OCI-LY7 (cell line): ENCODE measurements around the gene MT1A. TPM values are rescaled to one million over a fixed set of nuclear protein-coding genes. Genes with fewer than 3 reads are reported as not detected.

Experiments used
- BruUV-seq: library from RNA; stranded (reverse); fragments of 400-500 nt; replicated peaks from 2 replicates; lab custom pipeline; 2021; lab: Mats Ljungman, UMichigan
- CTCF ChIA-PET: fragments of 300-600 bp; sonication (Branson Sonifier 250); formaldehyde crosslinking; loops from one replicate; lab custom pipeline; 2022; ENCODE audit warnings: antibody characterized with exemption; ENCODE audit not compliant: unreplicated experiment; lab: Charles Lee
- POLR2A ChIA-PET: fragments of 300-600 bp; sonication (Branson Sonifier 250); formaldehyde crosslinking; loops from one replicate; lab custom pipeline; 2022; ENCODE audit warnings: antibody characterized with exemption; lab: Charles Lee
- DNase-seq: peaks from one replicate; pipeline ENCODE4 v3.0.0-alpha.2; 2015; ENCODE audit warnings: low spot score
- H2AFZ ChIP-seq: fragments of 200-600 bp; sonication (generic), shearing (Covaris generic); 2 replicates; pipeline ENCODE4 v1.6.1; 2014; ENCODE audit warnings: mild to moderate bottlenecking, antibody characterized with exemption, low read length, moderate library complexity
- H3K27ac ChIP-seq: fragments of 200-600 bp; sonication (generic); 2 replicates; pipeline ENCODE4 v1.5.1; 2014; ENCODE audit warnings: mixed run types, low read depth, mild to moderate bottlenecking, moderate library complexity, low read length, inconsistent platforms; ENCODE audit not compliant: poor library complexity, severe bottlenecking
- H3K36me3 ChIP-seq: fragments of 200-600 bp; sonication (generic); 2 replicates; pipeline ENCODE4 v1.6.1; 2014; ENCODE audit warnings: mild to moderate bottlenecking, antibody characterized with exemption, low read length, moderate library complexity, mixed read lengths; ENCODE audit not compliant: insufficient read depth
- H3K4me1 ChIP-seq: fragments of 200-600 bp; sonication (generic); 2 replicates; pipeline ENCODE4 v1.5.1; 2014; ENCODE audit warnings: mild to moderate bottlenecking, low read length; ENCODE audit not compliant: insufficient read depth, poor library complexity, severe bottlenecking
- H3K4me2 ChIP-seq: fragments of 200-600 bp; sonication (generic); 2 replicates; pipeline ENCODE4 v1.6.1; 2014; ENCODE audit warnings: mild to moderate bottlenecking, low read length
- H3K4me3 ChIP-seq: fragments of 200-600 bp; sonication (generic); 2 replicates; pipeline ENCODE4 v1.5.1; 2014; ENCODE audit warnings: mild to moderate bottlenecking, low read depth, low read length; ENCODE audit not compliant: poor library complexity, severe bottlenecking
- H3K79me2 ChIP-seq: fragments of 200-600 bp; sonication (generic); 2 replicates; pipeline ENCODE4 v1.6.1; 2016; ENCODE audit warnings: low read depth, mild to moderate bottlenecking, low read length, moderate library complexity, mixed read lengths; ENCODE audit not compliant: insufficient read depth
- H3K9me2 ChIP-seq: fragments of 200-600 bp; sonication (generic); 2 replicates; pipeline ENCODE4 v1.6.1; 2016; ENCODE audit warnings: mild to moderate bottlenecking, low read length, mixed read lengths; ENCODE audit not compliant: insufficient read depth
- H3K9me3 ChIP-seq: fragments of 200-600 bp; sonication (generic); 2 replicates; pipeline ENCODE4 v1.6.1; 2014; ENCODE audit warnings: mild to moderate bottlenecking, mixed run types, low read length, mixed read lengths
- H4K20me1 ChIP-seq: fragments of 200-600 bp; sonication (generic); 2 replicates; pipeline ENCODE4 v1.6.1; 2014; ENCODE audit warnings: mild to moderate bottlenecking, antibody characterized with exemption, low read length, moderate library complexity, mixed read lengths; ENCODE audit not compliant: insufficient read depth
- EZH2phosphoT487 ChIP-seq: fragments of 200-600 bp; sonication (generic); IDR thresholded peaks from 2 replicates; pipeline ENCODE4 v1.6.1; 2018; ENCODE audit warnings: low read depth, borderline replicate concordance, mild to moderate bottlenecking, mixed run types, antibody characterized with exemption, low read length, moderate library complexity, mixed read lengths
- intact Hi-C: fragments of 100-400 bp; cut with micrococcal nuclease; formaldehyde crosslinking; loops from one replicate; pipeline ENCODE4 v1.10.0; 2022; ENCODE audit not compliant: unreplicated experiment
- total RNA-seq, 2 experiments: library from RNA; depleted of rRNA in 1 of 2; stranded (reverse); fragments of >200 nt in 1 of 2; shearing (Covaris generic) in 1 of 2; gene quantifications; 2 replicates each; pipeline ENCODE4 v1.2.3, GENCODE V29; 2014 to 2022
- TF ChIP-seq, protein P1 (sequence below): fragments of 200-600 bp; sonication (generic); conservative IDR thresholded peaks from 2 replicates; pipeline ENCODE4 v1.5.1; 2014; ENCODE audit warnings: mild to moderate bottlenecking, antibody characterized with exemption, low read length, moderate library complexity, mixed read lengths

The MT1A gene
- total RNA-seq, 2 experiments from 2014 or later, result not detected

DNA sequence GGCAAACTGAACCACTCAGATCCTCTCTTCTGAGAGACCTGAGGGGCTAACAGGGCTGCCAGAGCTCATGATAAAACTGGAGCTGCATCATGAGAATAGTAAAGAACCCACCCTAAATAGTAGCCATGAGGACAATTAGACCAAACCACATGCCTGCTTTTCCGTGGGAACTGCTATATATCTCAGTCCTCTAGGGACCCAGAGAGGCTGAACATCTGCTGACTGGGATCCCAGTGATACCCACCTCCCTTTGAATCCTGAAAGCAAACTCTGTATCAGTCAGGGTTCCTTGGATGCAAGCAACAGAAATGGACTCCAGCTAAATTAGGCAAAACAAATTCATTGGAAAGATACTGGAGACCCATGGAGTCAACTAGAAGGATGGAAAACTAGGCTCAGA is 50.3 kb downstream of the MT1A start:
- no peak for TF ChIP-seq EZH2phosphoT487
- TF ChIP-seq, protein P1, sequence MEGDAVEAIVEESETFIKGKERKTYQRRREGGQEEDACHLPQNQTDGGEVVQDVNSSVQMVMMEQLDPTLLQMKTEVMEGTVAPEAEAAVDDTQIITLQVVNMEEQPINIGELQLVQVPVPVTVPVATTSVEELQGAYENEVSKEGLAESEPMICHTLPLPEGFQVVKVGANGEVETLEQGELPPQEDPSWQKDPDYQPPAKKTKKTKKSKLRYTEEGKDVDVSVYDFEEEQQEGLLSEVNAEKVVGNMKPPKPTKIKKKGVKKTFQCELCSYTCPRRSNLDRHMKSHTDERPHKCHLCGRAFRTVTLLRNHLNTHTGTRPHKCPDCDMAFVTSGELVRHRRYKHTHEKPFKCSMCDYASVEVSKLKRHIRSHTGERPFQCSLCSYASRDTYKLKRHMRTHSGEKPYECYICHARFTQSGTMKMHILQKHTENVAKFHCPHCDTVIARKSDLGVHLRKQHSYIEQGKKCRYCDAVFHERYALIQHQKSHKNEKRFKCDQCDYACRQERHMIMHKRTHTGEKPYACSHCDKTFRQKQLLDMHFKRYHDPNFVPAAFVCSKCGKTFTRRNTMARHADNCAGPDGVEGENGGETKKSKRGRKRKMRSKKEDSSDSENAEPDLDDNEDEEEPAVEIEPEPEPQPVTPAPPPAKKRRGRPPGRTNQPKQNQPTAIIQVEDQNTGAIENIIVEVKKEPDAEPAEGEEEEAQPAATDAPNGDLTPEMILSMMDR, result no peak
- intact Hi-C loops, result no loop called here
- no peaks in the 10 kb centered on the region for H3K36me3 ChIP-seq
- CTCF ChIA-PET, result no interaction called here
- no peaks in the 10 kb centered on the region for H4K20me1 ChIP-seq
- no peak overlapping the region for H3K27ac ChIP-seq
- H3K9me2 ChIP-seq, result no peaks in the 10 kb centered on the region
- peaks cover 8% of the 10 kb centered on the region for H3K4me1 ChIP-seq
- H2AFZ ChIP-seq, result no peak overlapping the region
- POLR2A ChIA-PET, result interaction anchor here (0.7 kb wide), 1 partner anchor 13 kb away, joined by 3 read pairs; no protein-coding TSS in a partner anchor
- H3K79me2 ChIP-seq, result no peaks in the 10 kb centered on the region
- no TSS peak for BruUV-seq
- DNase-seq, result no peak
- H3K4me3 ChIP-seq, result no peak overlapping the region
- no peaks in the 10 kb centered on the region for H3K9me3 ChIP-seq
- H3K4me2 ChIP-seq, result no peak overlapping the region

DNA sequence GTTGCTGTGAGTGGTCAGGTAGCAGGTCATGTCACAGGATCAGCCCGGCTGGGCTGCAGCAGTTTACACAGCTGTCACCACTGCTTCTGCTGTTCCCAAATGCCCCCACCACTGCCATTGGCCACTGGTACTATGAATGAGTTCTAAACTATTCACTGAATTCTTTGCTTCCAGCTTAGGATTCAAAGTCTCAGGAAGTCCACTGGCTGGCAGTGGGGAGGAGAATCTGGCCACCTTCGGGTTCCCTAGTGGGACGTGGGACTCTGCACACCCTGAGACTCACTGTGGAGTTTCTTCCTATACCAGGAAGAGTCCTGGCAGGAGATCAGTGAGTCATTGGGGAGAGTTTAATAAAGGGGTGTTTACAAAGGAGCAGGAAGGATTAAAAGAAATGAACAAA is 50.7 kb downstream of the MT1A start:
- TF ChIP-seq, protein P1, result no peak
- no peak for TF ChIP-seq EZH2phosphoT487
- DNase-seq, result no peak
- CTCF ChIA-PET, result no interaction called here
- POLR2A ChIA-PET, result interaction anchor here (0.7 kb wide), 1 partner anchor 13 kb away, joined by 3 read pairs; no protein-coding TSS in a partner anchor
- H3K36me3 ChIP-seq, result no peaks in the 10 kb centered on the region
- intact Hi-C loops, result no loop called here
- H3K9me2 ChIP-seq, result no peaks in the 10 kb centered on the region
- no peak overlapping the region for H3K27ac ChIP-seq
- no peak overlapping the region for H3K4me3 ChIP-seq
- no peaks in the 10 kb centered on the region for H3K9me3 ChIP-seq
- no peaks in the 10 kb centered on the region for H4K20me1 ChIP-seq
- H3K4me2 ChIP-seq, result no peak overlapping the region
- peaks cover 8% of the 10 kb centered on the region for H3K4me1 ChIP-seq
- H3K79me2 ChIP-seq, result no peaks in the 10 kb centered on the region
- H2AFZ ChIP-seq, result no peak overlapping the region
- BruUV-seq, result no TSS peak

Other genes starting within 250 kb of the MT1A start
- gene AMFR, start 213.1 kb upstream of the MT1A start, total RNA-seq (2014; rRNA removed; shearing (Covaris generic)), result 87.7 and 108 TPM in 2 replicates
- 101 and 105 TPM in 2 replicates for gene AMFR, start 213.1 kb upstream of the MT1A start, total RNA-seq (2022)
- gene NUDT21, start 187.3 kb upstream of the MT1A start, total RNA-seq (2014; rRNA removed; shearing (Covaris generic)), result 123 and 229 TPM in 2 replicates
- 270 and 273 TPM in 2 replicates for gene NUDT21, start 187.3 kb upstream of the MT1A start, total RNA-seq (2022)
- gene OGFOD1, start 187.1 kb upstream of the MT1A start, total RNA-seq (2014; rRNA removed; shearing (Covaris generic)), result 35.1 and 78.7 TPM in 2 replicates
- gene OGFOD1, start 187.1 kb upstream of the MT1A start, total RNA-seq (2022), result 45.3 and 56.8 TPM in 2 replicates
- 13.9 and 15.3 TPM in 2 replicates for gene BBS2, start 118.6 kb upstream of the MT1A start, total RNA-seq (2014; rRNA removed; shearing (Covaris generic))
- 14.1 and 18.3 TPM in 2 replicates for gene BBS2, start 118.6 kb upstream of the MT1A start, total RNA-seq (2022)
- gene MT4, start 73.6 kb upstream of the MT1A start, total RNA-seq (2014; rRNA removed; shearing (Covaris generic)), result not detected in 2 replicates
- not detected in 2 replicates for gene MT4, start 73.6 kb upstream of the MT1A start, total RNA-seq (2022)
- gene MT3, start 49.1 kb upstream of the MT1A start, total RNA-seq (2014; rRNA removed; shearing (Covaris generic)), result not detected in 2 replicates
- not detected in 2 replicates for gene MT3, start 49.1 kb upstream of the MT1A start, total RNA-seq (2022)
- gene MT2A, start 30.1 kb upstream of the MT1A start, total RNA-seq (2014; rRNA removed; shearing (Covaris generic)), result 27.2 and 40.0 TPM in 2 replicates
- 5.7 and 9.3 TPM in 2 replicates for gene MT2A, start 30.1 kb upstream of the MT1A start, total RNA-seq (2022)
- gene MT1E, start 12.9 kb upstream of the MT1A start, total RNA-seq (2014; rRNA removed; shearing (Covaris generic)), result not detected in 2 replicates
- not detected in 2 replicates for gene MT1E, start 12.9 kb upstream of the MT1A start, total RNA-seq (2022)
- not detected in 2 replicates for gene MT1M, start 6.0 kb upstream of the MT1A start, total RNA-seq (2014; rRNA removed; shearing (Covaris generic))
- gene MT1M, start 6.0 kb upstream of the MT1A start, total RNA-seq (2022), result not detected in 2 replicates
- gene MT1B, start 13.2 kb downstream of the MT1A start, total RNA-seq (2014; rRNA removed; shearing (Covaris generic)), result not detected in 2 replicates
- gene MT1B, start 13.2 kb downstream of the MT1A start, total RNA-seq (2022), result not detected in 2 replicates
- 0.44 TPM in 1 of 2 replicates, not detected in the other for gene MT1F, start 19.3 kb downstream of the MT1A start, total RNA-seq (2014; rRNA removed; shearing (Covaris generic))
- gene MT1F, start 19.3 kb downstream of the MT1A start, total RNA-seq (2022), result 1.8 TPM in 1 of 2 replicates, not detected in the other
- gene MT1G, start 29.4 kb downstream of the MT1A start, total RNA-seq (2014; rRNA removed; shearing (Covaris generic)), result not detected in 2 replicates
- not detected in 2 replicates for gene MT1G, start 29.4 kb downstream of the MT1A start, total RNA-seq (2022)
- gene MT1H, start 31.1 kb downstream of the MT1A start, total RNA-seq (2014; rRNA removed; shearing (Covaris generic)), result not detected in 2 replicates
- not detected in 2 replicates for gene MT1H, start 31.1 kb downstream of the MT1A start, total RNA-seq (2022)
- gene MT1X, start 43.8 kb downstream of the MT1A start, total RNA-seq (2014; rRNA removed; shearing (Covaris generic)), result 17.1 and 18.8 TPM in 2 replicates
- 14.6 and 21.2 TPM in 2 replicates for gene MT1X, start 43.8 kb downstream of the MT1A start, total RNA-seq (2022)
- gene NUP93, start 91.5 kb downstream of the MT1A start, total RNA-seq (2014; rRNA removed; shearing (Covaris generic)), result 119 and 120 TPM in 2 replicates
- 148 and 183 TPM in 2 replicates for gene NUP93, start 91.5 kb downstream of the MT1A start, total RNA-seq (2022)
- gene SLC12A3, start 226.5 kb downstream of the MT1A start, total RNA-seq (2014; rRNA removed; shearing (Covaris generic)), result 0.25 and 1.6 TPM in 2 replicates
- gene SLC12A3, start 226.5 kb downstream of the MT1A start, total RNA-seq (2022), result 0.63 and 0.88 TPM in 2 replicates